Kidney (tissue), 14 donors: ENCODE measurements around the gene NECAB2. TPM values are rescaled to one million over a fixed set of nuclear protein-coding genes. Genes with fewer than 3 reads are reported as not detected.

Experiments
- DNase-seq, 5 donors: peaks; one replicate each; pipeline ENCODE4 v3.0.0-alpha.2; 2013 to 2020
- FAIRE-seq: peaks from 2 replicates; lab custom pipeline; 2012; peaks lifted over from hg19 to GRCh38; lab: Jason Lieb, UNC
- H3K27ac ChIP-seq, 2 donors: one replicate each; pipeline ENCODE4 v1.7.0; 2013; ENCODE audit warnings: low read depth in 2 of 2, low read length in 2 of 2, inconsistent platforms in 1 of 2
- H3K27me3 ChIP-seq: one replicate; pipeline ENCODE4 v1.7.1; 2013; ENCODE audit warnings: low read length, inconsistent platforms; ENCODE audit not compliant: control insufficient read depth, insufficient read depth
- H3K36me3 ChIP-seq, 3 donors: one replicate each; pipeline versions ENCODE4 v1.7.0 to v1.7.1; 2013; ENCODE audit warnings: low read length in 3 of 3, control low read depth in 1 of 3, inconsistent platforms in 1 of 3; ENCODE audit not compliant: insufficient read depth in 3 of 3, control insufficient read depth in 2 of 3
- H3K4me1 ChIP-seq, 3 donors: one replicate each; pipeline versions ENCODE4 v1.7.0 to v1.7.1; 2013; ENCODE audit warnings: low read length in 3 of 3, inconsistent platforms in 1 of 3, low read depth in 1 of 3; ENCODE audit not compliant: control insufficient read depth in 2 of 3, insufficient read depth in 2 of 3
- H3K4me3 ChIP-seq, 3 donors: one replicate each; pipeline versions ENCODE4 v1.7.0 to v1.8.1; 2013; ENCODE audit warnings: low read length in 3 of 3, control low read depth in 1 of 3, inconsistent platforms in 1 of 3
- H3K9ac ChIP-seq, 3 donors: one replicate each; pipeline versions ENCODE4 v1.7.0 to v1.7.1; 2013; ENCODE audit warnings: low read length in 3 of 3, control low read depth in 1 of 3, inconsistent platforms in 1 of 3
- H3K9me3 ChIP-seq, 3 donors: one replicate each; pipeline versions ENCODE4 v1.7.0 to v1.7.1; 2013; ENCODE audit warnings: low read length in 3 of 3, control low read depth in 1 of 3, inconsistent platforms in 1 of 3; ENCODE audit not compliant: control insufficient read depth in 2 of 3, insufficient read depth in 1 of 3
- CTCF ChIP-seq: IDR thresholded peaks from 3 replicates; pipeline ENCODE4 v1.5.1; 2012; ENCODE audit warnings: mild to moderate bottlenecking, moderate library complexity, borderline replicate concordance; ENCODE audit not compliant: insufficient read depth; ENCODE audit errors: extremely low read depth
- intact Hi-C: fragments of 100-400 bp; cut with DNase I; formaldehyde crosslinking; loops from one replicate; pipeline ENCODE4 v1.11.1; 2022
- polyA plus RNA-seq: library from polyadenylated mRNA; stranded (reverse); fragments of 350-450 nt; fragmentation: Illumina TruSeq; extraction: RNeasy Lipid Tissue Mini Kit (QIAGEN cat#74804); gene quantifications from one replicate; pipeline ENCODE4 v1.2.3, GENCODE V29; 2014; ENCODE audit warnings: low read depth, low replicate concordance; ENCODE audit not compliant: insufficient read depth
- total RNA-seq: library from RNA; stranded (reverse); fragmentation: NEBNext Ultra II Directional; extraction: Animal tissue kit (Norgen Biotek cat#: 25700); gene quantifications from one replicate; pipeline ENCODE4 v1.2.1, GENCODE V29; 2021
- donor health status: control.
- donor health status: control.
- donor health status: control.
- donor health status: control.
- donor health status: control.
- donor health status: DM: yes; HTN: yes; CAD: no.
- donor health status: Normal renal cell carcinoma (clear cell type).

The NECAB2 gene
- total and polyA plus RNA-seq, 2 donors from 2014 or later, result 0.82 to 47.0 TPM

GRCh38 chr16:84027625-84028024 lies 59.6 kb downstream of the NECAB2 start:
- H3K27me3 ChIP-seq, result no peaks in the 10 kb centered on the region
- intact Hi-C loops, result no loop called here
- peak in 2 of 5 donors; percentile 31 to 42 for DNase-seq

GRCh38 chr16:84029297-84030047 lies 61.4 kb downstream of the NECAB2 start:
- Histone ChIP-seq H3K27ac (no peak overlapping the region), H3K9me3 (no peaks in the 10 kb centered on the region), H3K9ac (no peak overlapping the region), H3K36me3 (no peaks in the 10 kb centered on the region), H3K4me3 (no peak overlapping the region), H3K27me3 (no peaks in the 10 kb centered on the region), H3K4me1 (no peaks in the 10 kb centered on the region)
- DNase-seq, result no peak
- TF ChIP-seq CTCF, result no peak
- intact Hi-C loops, result no loop called here
- no peak for FAIRE-seq

More at GRCh38 chr16:84027625-84028024, 59.6 kb downstream of the NECAB2 start:
- no peaks in the 10 kb centered on the region for H3K9me3 ChIP-seq
- H3K4me1 ChIP-seq, result no peaks in the 10 kb centered on the region
- no peak for TF ChIP-seq CTCF
- no peak overlapping the region for H3K4me3 ChIP-seq
- H3K27ac ChIP-seq, result no peak overlapping the region
- no peak overlapping the region for H3K9ac ChIP-seq
- FAIRE-seq, result no peak
- H3K36me3 ChIP-seq, result no peaks in the 10 kb centered on the region

- no peak overlapping the region for H3K27ac ChIP-seq
- no peaks in the 10 kb centered on the region for H3K27me3 ChIP-seq
- TF ChIP-seq CTCF, result no peak
- DNase-seq, result no peak
- no peak overlapping the region for H3K9ac ChIP-seq
- H3K4me3 ChIP-seq, result no peak overlapping the region
- no peaks in the 10 kb centered on the region for H3K4me1 ChIP-seq
- H3K9me3 ChIP-seq, result peaks cover 0 to 8% (median 0%) of the 10 kb centered on the region in 3 donors
- intact Hi-C loops, result no loop called here
- FAIRE-seq, result no peak
- H3K36me3 ChIP-seq, result no peaks in the 10 kb centered on the region
These were observed 63.5 kb downstream of the NECAB2 start for GRCh38 chr16:84031556-84031955.
